ENCODE results near the gene VAX1.
A peak's percentile ranks its signal among the peaks of the same experiment; 100 is the strongest.
"Not testable (repeated sequence)": the region's sequence is repeated elsewhere in the genome, so short reads cannot be mapped to it uniquely, and the experiment has no call there.

VAX1 gene

GRCh38 chr10:117137911-117138642 is at the start of gene VAX1:
TSS of gene VAX1 (minus strand) at chr10:117138270. CDS start at chr10:117138056, 214 bp downstream.
- DNase-seq = no peak

- DNase-seq = no peak
These were observed 49.0 kb upstream of the VAX1 start for GRCh38 chr10:117186832-117187615.

GRCh38 chr10:117185817-117186216 is 47.7 kb upstream of the VAX1 start:
- DNase-seq = not testable (repeated sequence)

GRCh38 chr10:117184821-117185220 is 46.8 kb upstream of the VAX1 start:
- no peak for DNase-seq

- DNase-seq = no peak
These were observed 46.2 kb upstream of the VAX1 start for GRCh38 chr10:117184296-117184695.

- DNase-seq = no peak
These were observed 40.1 kb upstream of the VAX1 start for GRCh38 chr10:117178190-117178589.

GRCh38 chr10:117175901-117176534 is 37.9 kb upstream of the VAX1 start:
- peak; percentile 48 for DNase-seq

GRCh38 chr10:117175215-117175900 is 37.3 kb upstream of the VAX1 start:
- DNase-seq = peak; percentile 53

GRCh38 chr10:117174439-117175214 is 36.6 kb upstream of the VAX1 start:
- peak; percentile 53 for DNase-seq

- DNase-seq = no peak
These were observed 32.2 kb upstream of the VAX1 start for GRCh38 chr10:117170244-117170643.

GRCh38 chr10:117169480-117169879 is 31.4 kb upstream of the VAX1 start:
- no peak for DNase-seq

- no peak for DNase-seq
These were observed 30.7 kb upstream of the VAX1 start for GRCh38 chr10:117168729-117169128.

- peak; percentile 16 for DNase-seq
These were observed 30.0 kb upstream of the VAX1 start for GRCh38 chr10:117167789-117168674.

GRCh38 chr10:117167346-117167788 is 29.3 kb upstream of the VAX1 start:
- DNase-seq = no peak

GRCh38 chr10:117166418-117167345 is 28.6 kb upstream of the VAX1 start:
- DNase-seq = no peak

- DNase-seq = peak; percentile 14
These were observed 27.7 kb upstream of the VAX1 start for GRCh38 chr10:117165538-117166417.

- no peak for DNase-seq
These were observed 26.8 kb upstream of the VAX1 start for GRCh38 chr10:117164592-117165537.

Measured in NCI-H526 treated with DMSO at 0.1 percent for 48 hours (cell line).